PC-3 (cell line): Measurements from ENCODE around the gene CDX2. TPM values are rescaled to one million over a fixed set of nuclear protein-coding genes. Genes with fewer than 3 reads are reported as not detected.

Experiments
- ATAC-seq: fragments of 200-7000 bp; cut with Tn5 transposase; 2 replicates; pipeline ENCODE4 v1.9.1; 2020; ENCODE audit warnings: mild to moderate bottlenecking, moderate library complexity
- BruUV-seq: library from RNA; stranded (reverse); fragments of 400-500 nt; replicated peaks from 2 replicates; lab custom pipeline; 2021; lab: Mats Ljungman, UMichigan
- CTCF ChIA-PET: fragments of 300-600 bp; sonication (Branson Sonifier 250); formaldehyde crosslinking; loops from one replicate; lab custom pipeline; 2022; ENCODE audit warnings: antibody characterized with exemption; lab: Charles Lee
- POLR2A ChIA-PET: fragments of 300-600 bp; sonication (Branson Sonifier 250); formaldehyde crosslinking; loops from one replicate; lab custom pipeline; 2022; ENCODE audit warnings: antibody characterized with exemption; ENCODE audit not compliant: unreplicated experiment; lab: Charles Lee
- DNase-seq: peaks from one replicate; pipeline ENCODE4 v3.0.0-alpha.2; 2015
- H2AFZ ChIP-seq: fragments of 300-600 bp; sonication (generic); 2 replicates; pipeline ENCODE4 v1.6.0; 2016; ENCODE audit warnings: antibody characterized with exemption, low read length
- H3F3A ChIP-seq: fragments of 300-600 bp; sonication (generic); one replicate; pipeline ENCODE4 v1.6.0; 2017; ENCODE audit warnings: antibody characterized with exemption, low read length, control low read depth, mild to moderate bottlenecking; ENCODE audit not compliant: unreplicated experiment
- H3K27ac ChIP-seq: fragments of 300-600 bp; sonication (generic); 2 replicates; pipeline ENCODE4 v1.5.1; 2016; ENCODE audit warnings: mild to moderate bottlenecking, low read length
- H3K27me3 ChIP-seq: fragments of 300-600 bp; sonication (generic); 2 replicates; pipeline ENCODE4 v1.6.1; 2016; ENCODE audit warnings: low read length, mixed read lengths
- H3K36me3 ChIP-seq: fragments of 300-600 bp; sonication (generic); 2 replicates; pipeline ENCODE4 v1.6.1; 2016; ENCODE audit warnings: low read depth, mixed run types, low read length, mixed read lengths
- H3K4me1 ChIP-seq: fragments of 300-600 bp; sonication (generic); 2 replicates; pipeline ENCODE4 v1.5.1; 2016; ENCODE audit warnings: low read length; ENCODE audit not compliant: insufficient read depth
- H3K4me2 ChIP-seq: fragments of 300-600 bp; sonication (generic); 2 replicates; pipeline ENCODE4 v1.6.0; 2016; ENCODE audit warnings: low read length
- H3K4me3 ChIP-seq: fragments of 300-600 bp; sonication (generic); 2 replicates; pipeline ENCODE4 v1.5.1; 2016; ENCODE audit warnings: mild to moderate bottlenecking, low read length, mixed read lengths
- H3K79me2 ChIP-seq: fragments of 300-600 bp; sonication (generic); 2 replicates; pipeline ENCODE4 v1.6.1; 2017; ENCODE audit warnings: low read length, mixed read lengths
- H3K9ac ChIP-seq: fragments of 300-600 bp; sonication (generic); 2 replicates; pipeline ENCODE4 v1.6.0; 2016; ENCODE audit warnings: mild to moderate bottlenecking, low read length
- H3K9me2 ChIP-seq: fragments of 300-600 bp; sonication (generic); replicated peaks from 2 replicates; pipeline ENCODE4 v1.6.1; 2016; ENCODE audit warnings: mixed run types, low read length, mixed read lengths
- H3K9me3 ChIP-seq: fragments of 300-600 bp; sonication (generic); 2 replicates; pipeline ENCODE4 v1.6.1; 2016; ENCODE audit warnings: low read length, mixed read lengths
- H4K20me1 ChIP-seq: fragments of 300-600 bp; sonication (generic); 2 replicates; pipeline ENCODE4 v1.6.1; 2016; ENCODE audit warnings: low read length, mixed read lengths
- CTCF ChIP-seq: fragments of 300-600 bp; sonication (generic); conservative IDR thresholded peaks from 2 replicates; pipeline ENCODE4 v1.5.1; 2017; ENCODE audit warnings: antibody characterized with exemption, low read depth, mild to moderate bottlenecking, low read length
- EZH2 ChIP-seq: fragments of 300-600 bp; sonication (generic); IDR thresholded peaks from one replicate; pipeline ENCODE4 v1.6.1; 2017; ENCODE audit warnings: antibody characterized with exemption, mild to moderate bottlenecking, low read length; ENCODE audit not compliant: unreplicated experiment
- EZH2phosphoT487 ChIP-seq: fragments of 300-600 bp; sonication (generic); IDR thresholded peaks from 2 replicates; pipeline ENCODE4 v1.6.1; 2018; ENCODE audit warnings: mild to moderate bottlenecking, antibody characterized with exemption, low read length, borderline replicate concordance
- intact Hi-C: fragments of 100-400 bp; cut with micrococcal nuclease; formaldehyde crosslinking; loops from 2 replicates; pipeline ENCODE4 v1.9.0; 2023
- total RNA-seq: library from RNA; depleted of rRNA; stranded (reverse); fragments of >200 nt; gene quantifications from 2 replicates; pipeline ENCODE4 v1.2.3, GENCODE V29; 2014

CDX2 gene
- total RNA-seq, 1 experiment from 2014 or later: 0.62 TPM

GRCh38 chr13:27953676-27954405 is 15.3 kb downstream of the CDX2 start:
- CTCF ChIA-PET: interaction anchor here (0.6 to 2.3 kb wide), 11 partner anchors 30 to 746 kb away, joined by 3 to 35 read pairs (median 4); partner anchors contain the start of gene MTIF3
- H3K9ac ChIP-seq: peak overlapping the region; percentile 71

GRCh38 chr13:27952876-27953675 is 16.0 kb downstream of the CDX2 start:
- Histone ChIP-seq H2AFZ (peak overlapping the region; percentile 95), H3K36me3 (no peaks in the 10 kb centered on the region), H3K9me3 (no peaks in the 10 kb centered on the region), H3F3A (no peaks in the 10 kb centered on the region), H3K4me1 (peaks cover 18% of the 10 kb centered on the region), H4K20me1 (no peaks in the 10 kb centered on the region), H3K9ac (peak overlapping the region; percentile 71), H3K27me3 (no peaks in the 10 kb centered on the region), H3K4me3 (peak overlapping the region; percentile 74), H3K79me2 (no peaks in the 10 kb centered on the region), H3K9me2 (no peaks in the 10 kb centered on the region), H3K4me2 (peak overlapping the region; percentile 91), H3K27ac (no peak overlapping the region)
- ChIA-PET CTCF (interaction anchor here (0.6 to 2.3 kb wide), 8 partner anchors 31 to 591 kb away, joined by 3 to 35 read pairs (median 7); no protein-coding TSS in a partner anchor), POLR2A (interaction anchor here (0.6 to 0.7 kb wide), 3 partner anchors 44 to 170 kb away, joined by 3 to 5 read pairs (median 5); no protein-coding TSS in a partner anchor)
- ATAC-seq (no peak; the same call in 1 of the 2 replicates), DNase-seq (no peak)
- intact Hi-C loops: loop anchor here (1.0 kb wide), 2 partner anchors 84 to 123 kb away; no protein-coding TSS in a partner anchor
- no peak for TF ChIP-seq CTCF
- no peak for TF ChIP-seq EZH2phosphoT487
- TF ChIP-seq EZH2: no peak
- TSS peak; percentile 42 for BruUV-seq

More at GRCh38 chr13:27953676-27954405, 15.3 kb downstream of the CDX2 start:
- intact Hi-C loops: loop anchor here (1.0 kb wide), 2 partner anchors 85 to 124 kb away; no protein-coding TSS in a partner anchor
- H3K4me1 ChIP-seq: peaks cover 19% of the 10 kb centered on the region
- no peaks in the 10 kb centered on the region for H3K79me2 ChIP-seq
- no peaks in the 10 kb centered on the region for H3K27me3 ChIP-seq
- peak overlapping the region; percentile 91 for H3K4me2 ChIP-seq
- H3K9me2 ChIP-seq: no peaks in the 10 kb centered on the region
- H3K9me3 ChIP-seq: no peaks in the 10 kb centered on the region
- peak overlapping the region; percentile 74 for H3K4me3 ChIP-seq
- no peaks in the 10 kb centered on the region for H4K20me1 ChIP-seq
- peak overlapping the region; percentile 38 for H3K27ac ChIP-seq
- H3K36me3 ChIP-seq: no peaks in the 10 kb centered on the region
- TF ChIP-seq EZH2 (no peak), CTCF (peak; percentile 74)
- ATAC-seq (peak; percentile 97), DNase-seq (peak; percentile 79)
- no TSS peak for BruUV-seq
- POLR2A ChIA-PET: interaction anchor here (0.6 to 0.7 kb wide), 3 partner anchors 45 to 171 kb away, joined by 3 to 5 read pairs (median 5); no protein-coding TSS in a partner anchor
- no peaks in the 10 kb centered on the region for H3F3A ChIP-seq
- peak overlapping the region; percentile 95 for H2AFZ ChIP-seq
